NCI-H1105 treated with DMSO at 0.1 percent for 48 hours (cell line): ENCODE data around the gene MIDN.

ENCODE experiments used
- DNase-seq: peaks from one replicate; lab custom pipeline; 2025; lab: John Stamatoyannopoulos, UW

Gene MIDN

DNA sequence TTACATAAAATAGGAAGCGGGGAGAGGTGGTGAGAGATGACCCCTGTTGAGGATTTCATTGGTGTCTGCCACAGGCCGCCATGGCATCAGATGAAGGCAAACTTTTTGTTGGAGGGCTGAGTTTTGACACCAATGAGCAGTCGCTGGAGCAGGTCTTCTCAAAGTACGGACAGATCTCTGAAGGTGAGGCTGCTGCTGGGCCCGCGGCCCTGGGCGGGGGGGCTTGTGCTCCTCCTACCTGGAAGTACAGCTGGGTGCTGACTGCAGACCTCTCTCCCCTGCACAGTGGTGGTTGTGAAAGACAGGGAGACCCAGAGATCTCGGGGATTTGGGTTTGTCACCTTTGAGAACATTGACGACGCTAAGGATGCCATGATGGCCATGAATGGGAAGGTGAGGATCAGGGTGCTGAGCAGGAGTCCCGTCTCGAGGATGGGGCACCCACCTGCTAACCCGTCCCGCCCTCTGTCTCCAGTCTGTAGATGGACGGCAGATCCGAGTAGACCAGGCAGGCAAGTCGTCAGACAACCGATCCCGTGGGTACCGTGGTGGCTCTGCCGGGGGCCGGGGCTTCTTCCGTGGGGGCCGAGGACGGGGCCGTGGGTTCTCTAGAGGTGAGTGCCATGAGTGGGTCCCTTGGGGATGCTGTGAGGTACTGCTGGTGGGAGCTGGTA, 22.6 kb downstream of the MIDN start:
- no peak for DNase-seq

DNA sequence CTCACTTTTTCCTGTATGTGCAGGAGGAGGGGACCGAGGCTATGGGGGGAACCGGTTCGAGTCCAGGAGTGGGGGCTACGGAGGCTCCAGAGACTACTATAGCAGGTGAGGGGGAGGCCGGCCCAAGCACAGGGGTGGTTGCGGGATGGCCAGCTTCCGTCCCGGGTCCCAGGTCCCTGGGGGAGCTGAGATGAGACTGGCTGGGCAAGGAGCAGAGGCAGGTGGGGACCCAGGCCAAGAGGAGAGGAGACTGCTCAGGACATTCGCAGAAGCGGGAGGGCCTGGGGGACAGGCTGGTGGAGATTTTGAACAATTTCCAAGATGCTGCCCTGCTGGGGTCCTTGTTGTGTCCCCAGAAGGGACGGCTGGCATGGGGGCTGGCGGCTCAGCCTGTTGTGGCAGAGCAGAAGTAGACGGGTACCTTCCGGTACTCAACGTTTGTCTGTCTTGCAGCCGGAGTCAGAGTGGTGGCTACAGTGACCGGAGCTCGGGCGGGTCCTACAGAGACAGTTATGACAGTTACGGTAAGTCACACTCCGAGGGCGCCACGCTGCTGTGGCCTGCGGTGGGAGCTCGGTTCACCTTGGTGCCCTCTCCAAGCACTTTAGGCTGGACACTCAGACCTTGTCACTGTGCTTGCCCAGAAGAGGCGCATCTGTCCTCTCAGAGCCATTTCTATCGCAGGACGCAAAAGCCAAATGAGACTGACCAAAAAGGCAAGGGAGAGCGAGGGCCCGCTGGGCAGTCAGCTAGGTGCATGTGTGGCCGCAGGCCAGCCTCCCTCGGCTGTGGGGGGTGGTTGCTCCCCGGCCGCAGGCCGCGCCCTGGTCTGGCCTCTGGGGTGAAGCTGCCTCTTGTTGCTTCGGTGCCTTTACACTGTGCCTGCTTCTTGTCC, 23.4 kb downstream of the MIDN start:
- DNase-seq: no peak

DNA sequence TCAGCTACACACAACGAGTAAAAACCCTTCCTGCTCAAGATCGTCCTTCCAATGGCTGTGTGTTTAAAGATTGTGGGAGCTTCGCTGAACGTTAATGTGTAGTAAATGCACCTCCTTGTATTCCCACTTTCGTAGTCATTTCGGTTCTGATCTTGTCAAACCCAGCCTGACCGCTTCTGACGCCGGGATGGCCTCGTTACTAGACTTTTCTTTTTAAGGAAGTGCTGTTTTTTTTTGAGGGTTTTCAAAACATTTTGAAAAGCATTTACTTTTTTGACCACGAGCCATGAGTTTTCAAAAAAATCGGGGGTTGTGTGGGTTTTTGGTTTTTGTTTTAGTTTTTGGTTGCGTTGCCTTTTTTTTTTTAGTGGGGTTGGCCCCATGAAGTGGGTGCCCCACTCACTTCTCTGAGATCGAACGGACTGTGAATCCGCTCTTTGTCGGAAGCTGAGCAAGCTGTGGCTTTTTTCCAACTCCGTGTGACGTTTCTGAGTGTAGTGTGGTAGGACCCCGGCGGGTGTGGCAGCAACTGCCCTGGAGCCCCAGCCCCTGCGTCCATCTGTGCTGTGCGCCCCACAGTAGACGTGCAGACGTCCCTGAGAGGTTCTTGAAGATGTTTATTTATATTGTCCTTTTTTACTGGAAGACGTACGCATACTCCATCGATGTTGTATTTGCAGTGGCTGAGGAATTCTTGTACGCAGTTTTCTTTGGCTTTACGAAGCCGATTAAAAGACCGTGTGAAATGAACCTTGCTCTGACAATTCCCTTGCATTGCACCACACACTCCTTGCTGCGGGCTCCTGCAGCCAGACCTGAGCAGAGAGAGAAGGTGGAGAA, 24.3 kb downstream of the MIDN start:
- no peak for DNase-seq

DNA sequence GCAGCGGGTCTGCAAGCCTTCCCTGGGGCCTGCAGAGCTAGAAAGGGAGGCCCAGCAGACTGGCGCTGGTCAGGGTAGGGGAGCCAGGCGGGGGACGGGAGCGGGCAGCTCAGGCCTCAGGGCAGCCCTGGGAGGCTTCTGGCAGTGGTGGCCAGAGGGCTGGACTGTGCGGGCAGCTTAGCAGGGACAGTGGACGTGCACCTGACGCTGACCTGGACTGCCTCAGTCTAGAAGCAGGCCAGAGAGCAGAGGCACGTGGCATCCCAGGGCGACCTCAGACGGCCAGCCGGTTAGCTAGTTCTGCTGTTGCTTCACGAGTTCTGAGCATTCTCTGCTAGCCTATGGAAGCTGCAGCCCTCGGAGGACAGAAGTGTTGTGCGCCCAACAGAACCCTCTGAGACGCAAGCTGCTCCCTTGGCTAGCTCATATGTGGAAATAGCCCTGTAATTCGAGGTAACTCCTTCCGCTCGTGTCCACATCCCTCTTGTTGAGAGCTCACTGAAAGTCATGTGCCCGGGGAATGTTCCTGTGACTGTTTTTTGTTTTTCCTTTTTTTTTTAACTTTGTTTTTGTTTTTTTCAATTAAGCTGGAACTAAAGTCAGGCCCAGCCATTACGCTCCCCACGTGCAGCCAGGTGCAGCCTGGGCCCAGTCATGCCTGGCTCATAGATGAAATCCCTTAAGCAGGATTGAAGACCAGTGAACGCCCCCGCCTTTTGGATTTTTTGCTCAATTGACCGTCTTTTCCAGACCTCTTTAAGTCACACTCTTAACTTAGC, 25.1 kb downstream of the MIDN start:
- DNase-seq: no peak

DNA sequence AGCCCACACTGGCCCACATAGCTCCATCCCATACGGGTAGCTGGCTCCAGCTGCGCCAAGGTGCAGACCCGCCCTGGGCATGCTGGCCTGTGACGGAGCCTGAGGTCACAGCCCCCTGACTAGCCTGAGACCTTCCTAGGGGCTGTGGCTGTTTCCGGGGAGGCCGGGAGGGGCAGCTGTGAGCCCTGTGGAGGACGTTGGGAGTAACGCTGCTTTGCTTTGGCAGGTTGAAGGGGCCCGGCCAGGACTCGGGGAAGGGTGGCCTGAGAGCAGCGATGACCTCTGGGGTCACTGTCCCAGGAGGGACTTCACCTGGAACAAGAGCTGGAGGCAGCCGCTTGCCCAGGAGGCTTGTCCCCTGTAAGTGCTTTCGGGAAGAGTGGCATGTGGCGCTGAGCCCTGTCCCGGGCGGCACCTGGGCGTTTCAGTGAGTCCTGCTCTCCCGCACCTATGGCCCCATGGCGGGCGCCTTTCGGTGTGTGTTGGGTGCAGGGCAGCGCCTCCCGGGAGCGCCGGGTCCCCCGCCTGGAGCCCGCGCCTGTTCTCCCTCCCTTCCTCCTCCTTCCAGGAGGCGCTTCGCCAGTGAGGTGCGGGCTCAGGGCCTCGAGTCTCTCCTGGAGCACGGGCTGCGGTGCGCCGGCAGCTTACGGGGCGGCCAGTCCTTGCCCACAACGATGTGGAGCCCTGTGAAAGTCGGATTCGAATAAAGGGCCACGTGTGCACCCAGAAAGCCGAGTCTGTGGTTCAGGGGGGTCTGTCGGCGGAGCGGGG, 25.9 kb downstream of the MIDN start:
- no peak for DNase-seq

DNA sequence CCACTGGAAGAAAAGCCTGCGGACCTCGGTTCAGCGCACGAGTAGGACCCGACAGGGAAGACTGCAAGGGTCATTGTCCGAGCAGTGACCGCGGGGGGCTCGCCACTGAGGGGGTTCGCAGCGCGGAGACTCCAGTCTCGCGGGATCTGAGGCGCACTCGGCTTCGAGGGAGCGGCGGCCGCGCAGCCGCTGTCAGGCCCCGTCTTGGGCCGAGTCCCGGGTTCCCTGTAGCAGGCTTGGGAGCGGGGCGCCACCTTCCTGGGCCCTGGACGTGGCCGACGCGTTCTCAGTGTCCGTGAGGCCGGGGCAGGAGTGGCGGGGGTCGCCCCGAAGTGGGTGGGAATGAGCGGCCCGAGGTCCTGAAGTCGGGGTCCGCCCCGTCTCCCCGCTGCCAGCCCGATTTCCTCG, 26.5 kb downstream of the MIDN start:
- DNase-seq: peak; percentile 43

DNA sequence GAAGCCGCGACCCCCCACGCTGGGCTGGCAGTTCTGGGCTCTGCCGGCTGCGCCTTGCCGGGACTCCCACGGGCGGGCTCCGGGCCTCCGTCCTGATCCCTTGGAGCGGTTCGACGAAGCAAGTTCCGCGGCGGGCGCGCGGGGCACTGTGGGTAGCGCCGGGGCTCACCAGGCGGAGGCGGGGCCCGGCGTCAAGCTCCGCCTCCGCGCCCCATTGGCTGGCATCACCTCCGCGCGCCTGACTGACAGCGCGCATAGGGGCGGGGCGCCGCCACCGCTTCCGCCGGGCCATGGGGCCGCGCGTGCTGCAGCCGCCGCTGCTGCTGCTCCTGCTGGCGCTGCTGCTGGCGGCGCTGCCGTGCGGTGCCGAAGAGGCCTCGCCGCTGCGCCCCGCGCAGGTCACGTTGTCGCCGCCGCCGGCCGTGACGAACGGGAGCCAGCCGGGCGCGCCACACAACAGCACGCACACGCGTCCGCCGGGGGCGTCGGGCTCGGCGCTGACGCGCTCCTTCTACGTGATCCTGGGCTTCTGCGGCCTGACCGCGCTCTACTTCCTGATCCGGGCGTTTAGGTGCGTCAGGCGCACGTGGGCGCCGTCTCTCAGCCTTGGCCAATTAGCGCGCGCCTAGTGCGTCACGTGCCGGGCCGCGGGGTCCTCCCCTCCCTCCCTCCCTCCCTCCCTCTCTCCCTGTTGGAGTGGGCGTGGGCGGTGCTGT, 27.0 kb downstream of the MIDN start, which contains the start of gene FAM174C:
TSS of gene FAM174C (plus strand) at position 271 of the 716 bp plus-strand sequence. CDS start at position 291, 20 bp downstream.
- peak; percentile 92 for DNase-seq

DNA sequence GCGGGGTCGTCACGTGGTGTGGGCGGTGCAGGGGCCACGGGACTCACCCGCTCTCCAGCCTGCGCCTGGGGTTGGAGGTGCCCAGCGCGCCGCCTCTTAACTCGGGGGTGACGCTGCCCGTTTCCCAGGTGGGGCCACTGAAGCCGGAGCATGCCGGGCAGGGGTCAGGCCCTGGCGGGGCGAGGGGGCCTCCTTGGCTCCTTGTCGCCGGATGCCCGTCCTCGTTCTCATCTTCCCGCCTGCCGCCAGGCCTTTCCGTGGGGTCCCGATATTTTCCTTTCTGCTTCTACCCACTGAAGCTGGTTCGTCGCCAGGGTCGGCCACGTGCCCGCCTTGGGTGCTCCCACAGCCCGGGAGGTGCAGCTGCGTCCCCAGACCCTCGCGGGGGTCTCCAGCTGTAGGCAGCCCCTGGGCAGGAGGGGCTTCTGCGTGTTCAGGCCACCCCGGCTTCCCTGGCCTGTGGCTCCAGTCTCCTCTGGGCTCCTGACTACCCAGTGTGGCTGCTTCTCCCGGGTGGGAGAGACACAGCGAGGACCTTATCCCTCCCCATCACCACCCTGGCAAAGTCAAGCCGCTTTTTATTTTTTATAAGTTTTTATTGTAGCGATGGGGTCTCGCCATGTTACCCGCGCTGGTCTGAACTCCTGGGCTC, 27.7 kb downstream of the MIDN start:
- no peak for DNase-seq

DNA sequence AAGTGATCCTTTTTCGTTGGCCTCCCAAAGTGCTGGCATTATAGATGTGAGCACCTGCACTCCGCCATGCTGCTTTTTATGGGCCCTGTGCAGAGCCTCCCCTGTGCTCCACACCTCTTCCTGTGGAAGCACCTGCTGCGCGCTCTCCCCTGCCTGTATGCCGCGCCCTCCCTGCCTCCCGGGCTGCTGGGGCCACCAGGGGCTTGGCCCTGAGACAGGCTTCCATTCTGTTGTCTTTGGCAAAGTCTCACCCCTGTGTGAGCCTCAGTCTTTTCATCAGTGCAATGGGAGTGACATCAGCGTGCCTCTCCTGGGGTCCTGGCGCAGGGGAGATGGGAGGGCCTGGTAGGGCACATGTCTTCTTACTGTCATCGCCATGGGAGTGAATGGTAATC, 28.2 kb downstream of the MIDN start:
- no peak for DNase-seq

DNA sequence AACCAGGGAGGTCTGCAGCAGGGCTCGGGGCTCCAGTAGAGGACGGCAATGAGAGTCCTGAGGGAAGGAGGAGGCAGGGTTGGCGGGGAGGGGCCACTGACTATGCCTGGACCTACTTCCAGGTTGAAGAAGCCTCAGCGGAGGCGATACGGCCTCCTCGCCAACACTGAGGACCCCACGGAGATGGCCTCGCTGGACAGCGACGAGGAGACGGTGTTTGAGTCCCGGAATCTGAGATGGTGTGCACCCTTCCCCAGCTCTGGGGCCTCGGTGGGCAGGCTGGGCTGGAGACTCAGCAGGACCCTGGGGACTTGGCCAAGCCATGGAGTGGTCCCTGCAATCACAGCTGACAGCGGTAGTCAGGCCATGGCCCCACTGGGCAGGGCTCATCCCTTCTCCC, 28.7 kb downstream of the MIDN start:
- DNase-seq: no peak

DNA sequence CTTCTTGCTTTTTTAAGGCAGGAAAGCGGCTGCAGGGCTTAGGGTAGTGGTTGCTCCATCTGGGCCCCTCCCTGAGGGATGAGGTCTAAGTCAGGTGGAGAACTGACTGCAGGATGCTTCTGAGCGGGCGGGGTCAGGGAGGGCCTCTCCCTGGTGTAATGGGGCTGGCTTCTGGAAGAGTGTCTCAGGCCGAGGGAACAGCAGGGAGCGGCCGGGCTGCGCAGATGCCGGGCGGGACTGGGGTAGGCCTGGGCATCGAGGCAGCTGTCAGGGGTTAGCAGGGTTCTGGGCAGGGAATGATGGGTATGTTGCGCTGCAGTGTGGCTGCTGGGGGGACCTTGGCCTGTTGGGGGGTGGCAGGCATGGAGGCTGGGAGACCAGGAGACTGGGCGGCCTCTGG, 29.7 kb downstream of the MIDN start:
- no peak for DNase-seq

DNA sequence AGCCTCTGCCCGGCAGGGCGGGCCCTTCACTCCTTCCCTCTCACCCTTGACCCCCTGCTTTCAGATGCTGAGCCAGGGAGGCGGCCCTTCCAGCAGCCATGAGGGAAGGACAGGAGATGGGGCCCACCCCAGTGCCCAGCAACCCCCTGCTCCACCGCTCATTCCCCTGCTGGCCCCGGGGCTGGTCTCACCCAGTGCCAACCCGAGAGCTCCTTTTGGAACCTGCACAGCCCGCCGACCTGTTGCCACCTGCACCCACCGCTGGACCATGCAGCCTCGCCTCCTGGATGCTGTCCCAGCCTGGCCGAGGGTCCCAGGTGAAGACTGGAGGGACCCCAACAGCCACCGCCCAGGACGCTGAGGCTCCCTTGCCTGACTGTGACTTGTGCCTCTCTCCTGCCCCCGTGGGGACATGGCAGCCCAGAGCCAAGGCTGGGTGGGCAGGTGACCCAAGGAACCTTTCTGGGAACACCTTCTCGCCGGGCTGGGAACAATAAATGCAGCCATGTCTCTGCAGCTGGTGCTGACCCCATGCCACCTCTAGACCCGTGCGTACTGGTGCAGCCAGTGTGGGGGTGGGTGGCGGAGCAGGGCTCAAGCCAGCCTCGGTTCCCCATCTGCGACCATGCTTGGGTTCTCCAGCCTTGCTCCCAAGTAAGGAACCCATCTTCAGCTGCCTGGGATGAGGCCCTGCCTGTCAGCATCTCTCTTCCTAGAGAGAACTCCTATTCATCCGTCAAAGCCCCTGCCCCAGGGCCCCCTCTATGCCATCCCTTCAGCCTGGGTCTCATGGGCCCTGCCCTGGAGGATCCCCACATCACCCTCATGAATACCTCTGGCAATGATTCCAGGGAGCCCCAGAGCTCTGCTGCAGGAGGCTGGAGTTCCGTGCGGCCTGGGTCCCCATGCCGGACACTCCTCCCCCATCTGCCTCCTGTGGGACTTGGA, 30.6 kb downstream of the MIDN start:
- DNase-seq: no peak

DNA sequence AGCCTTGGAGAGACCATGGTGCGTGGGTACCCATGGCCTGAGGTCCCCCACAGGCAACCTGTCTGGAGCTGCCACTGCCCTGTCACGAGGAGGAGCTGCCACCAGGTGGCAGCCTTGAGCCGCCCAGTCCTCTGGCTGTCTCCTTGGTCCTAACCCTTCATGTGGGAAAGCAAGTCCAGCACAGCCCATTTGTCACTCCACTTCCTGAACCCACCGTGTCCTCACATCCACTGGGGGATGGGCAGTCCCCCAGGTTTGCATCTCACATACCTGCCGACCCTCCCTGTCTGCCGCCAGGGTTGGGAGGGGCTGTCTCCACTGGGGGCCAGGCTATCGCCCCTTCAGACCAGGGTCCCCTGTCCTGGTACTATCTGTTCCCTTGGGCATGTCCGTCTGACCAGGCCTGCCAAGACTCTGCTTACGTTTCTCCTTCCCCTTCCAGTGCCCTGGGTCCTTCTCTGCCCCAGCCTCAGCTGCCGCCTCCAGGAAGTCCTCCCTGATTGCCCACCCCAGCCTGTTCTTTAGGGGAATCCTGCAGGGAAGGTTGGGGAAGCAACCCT, 31.5 kb downstream of the MIDN start:
- peak; percentile 78 for DNase-seq

DNA sequence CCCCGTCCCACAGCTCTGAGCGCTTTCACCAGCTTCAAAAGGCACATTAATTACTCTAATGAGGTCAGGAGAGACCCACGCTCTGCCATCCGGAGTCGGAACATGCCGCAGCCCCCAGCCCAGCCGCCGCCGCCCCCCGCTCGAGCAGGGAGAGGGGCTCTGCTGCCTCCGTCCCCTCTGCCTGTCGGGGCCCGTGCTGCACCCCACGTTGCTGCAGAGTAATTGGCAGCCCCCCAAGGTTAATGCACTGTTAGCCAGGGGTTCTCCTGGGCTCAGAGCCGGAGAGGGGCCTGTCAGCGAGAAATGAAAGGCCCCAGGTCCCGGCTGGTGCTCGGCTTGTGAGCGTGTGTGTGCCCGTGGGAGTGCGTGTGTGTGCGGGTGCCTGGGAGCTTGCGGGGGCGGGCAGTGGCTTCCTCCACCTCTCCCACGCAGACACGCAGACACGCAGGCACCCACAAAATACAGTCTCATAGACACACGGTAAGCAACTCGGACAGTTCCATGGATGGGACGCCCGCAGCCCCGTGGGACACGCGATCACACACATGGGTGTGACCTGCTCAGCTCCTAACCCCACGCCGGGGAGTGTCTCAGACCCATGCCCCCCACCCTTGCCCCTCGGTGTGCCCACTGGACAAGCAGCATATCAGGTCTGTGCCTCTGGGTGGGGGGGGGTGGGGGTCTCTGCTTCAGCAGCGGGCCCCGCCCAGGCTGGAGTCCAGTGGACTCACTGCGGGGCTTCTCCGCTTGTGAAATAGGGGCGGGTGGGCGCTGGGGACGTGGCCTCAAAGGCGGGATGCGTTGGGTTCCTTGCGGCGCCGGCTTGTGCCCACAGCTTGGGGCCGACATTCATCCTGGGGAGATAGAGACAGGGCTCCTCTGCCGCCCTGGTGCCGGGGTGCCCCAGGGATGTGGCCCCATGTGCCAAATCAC, 32.5 kb downstream of the MIDN start:
- no peak for DNase-seq

DNA sequence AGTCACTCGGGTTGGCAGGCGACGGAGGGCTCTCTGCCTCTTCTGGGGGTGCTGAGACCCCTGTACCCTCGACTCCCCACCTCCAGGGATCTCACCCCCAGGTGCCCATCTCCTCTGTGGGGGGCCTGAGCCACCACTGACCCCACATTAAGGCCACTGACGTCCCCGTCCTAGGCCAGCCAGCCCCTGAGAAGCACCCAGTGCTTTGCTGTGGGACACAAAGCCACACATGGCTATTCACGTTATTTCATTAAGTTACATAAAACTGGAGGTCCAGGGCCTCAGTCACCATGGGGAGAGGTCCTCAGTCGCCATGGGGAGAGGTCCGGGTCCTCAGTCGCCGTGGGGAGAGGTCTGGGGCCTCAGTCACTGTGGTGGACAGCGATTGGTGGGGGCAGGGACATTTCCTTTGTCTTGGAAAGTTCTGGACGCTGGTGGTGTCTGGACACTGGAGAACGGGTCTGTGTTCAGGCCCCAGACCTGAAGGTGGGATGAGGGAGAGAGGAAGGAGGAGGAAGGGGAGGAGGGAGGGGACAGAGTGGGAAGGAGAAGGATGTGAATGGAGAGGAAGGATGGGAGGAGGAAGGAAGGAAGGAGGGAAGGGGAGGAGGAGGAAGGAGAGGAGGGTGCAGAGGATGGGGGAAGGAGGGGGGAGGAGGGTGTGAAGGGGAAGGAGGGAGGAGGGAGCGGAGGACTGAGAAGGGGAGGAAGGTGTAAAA, 33.3 kb downstream of the MIDN start:
- no peak for DNase-seq

DNA sequence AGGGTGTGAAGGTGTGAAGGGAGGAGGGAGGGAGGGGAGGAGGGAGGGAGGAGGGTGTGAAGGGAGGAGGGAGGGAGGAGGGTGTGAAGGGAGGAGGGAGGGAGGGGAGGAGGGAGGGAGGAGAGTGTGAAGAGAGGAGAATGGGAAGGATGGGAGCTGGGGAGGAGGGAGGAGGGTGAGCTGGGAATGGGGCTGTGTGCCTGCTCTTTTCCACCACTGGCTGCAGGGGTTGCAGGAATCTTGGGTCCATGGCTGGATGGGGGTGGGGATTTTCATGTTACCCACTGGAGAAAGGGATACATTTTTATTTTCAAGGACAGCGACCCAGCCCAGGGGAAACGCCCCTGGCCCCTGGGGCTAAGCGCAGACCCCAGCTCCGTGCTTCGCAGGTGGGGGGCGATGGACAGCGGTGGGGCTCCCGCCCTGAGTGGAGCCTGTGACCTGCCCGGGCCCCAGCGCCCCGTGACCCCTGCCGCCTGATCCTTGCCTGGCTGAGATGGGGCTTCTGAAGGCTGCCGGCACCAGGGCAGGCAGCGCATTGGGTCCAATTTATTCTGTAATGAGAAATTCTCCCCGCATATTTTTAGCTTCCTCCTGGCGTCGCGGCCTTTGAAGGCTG, 34.3 kb downstream of the MIDN start:
- DNase-seq: no peak
